SU-DHL-6 (cell line): Measurements from ENCODE around the gene ZNF581.

Experiments
- H2AFZ ChIP-seq: fragments of 200-600 bp; sonication (generic); 2 replicates; pipeline ENCODE4 v1.6.1; 2014; ENCODE audit warnings: low read depth, mild to moderate bottlenecking, moderate library complexity, mixed read lengths, antibody characterized with exemption, low read length; ENCODE audit not compliant: severe bottlenecking
- H3F3A ChIP-seq: fragments of 200-600 bp; shearing (Covaris generic); 2 replicates; pipeline ENCODE4 v1.6.0; 2016; ENCODE audit warnings: antibody characterized with exemption, mild to moderate bottlenecking; ENCODE audit not compliant: insufficient read depth
- H3K27ac ChIP-seq: fragments of 200-600 bp; sonication (generic); 2 replicates; pipeline ENCODE4 v1.5.1; 2016; ENCODE audit warnings: low read depth, mild to moderate bottlenecking, low read length, moderate library complexity, mixed read lengths
- H3K27me3 ChIP-seq: fragments of 200-600 bp; sonication (generic), shearing (Covaris generic); 2 replicates; pipeline ENCODE4 v1.6.0; 2014; ENCODE audit warnings: mild to moderate bottlenecking, low read length
- H3K36me3 ChIP-seq: fragments of 200-600 bp; sonication (generic); 2 replicates; pipeline ENCODE4 v1.6.1; 2014; ENCODE audit warnings: mild to moderate bottlenecking, low read length, mixed read lengths
- H3K4me2 ChIP-seq: fragments of 300-600, 200-600 bp; shearing (Covaris generic), sonication (generic); 2 replicates; pipeline ENCODE4 v1.6.0; 2014; ENCODE audit warnings: low read length, low read depth, mild to moderate bottlenecking; ENCODE audit not compliant: poor library complexity, severe bottlenecking
- H3K4me3 ChIP-seq: fragments of 200-600 bp; sonication (generic); 2 replicates; pipeline ENCODE4 v1.5.1; 2014; ENCODE audit warnings: antibody characterized with exemption, low read length, mild to moderate bottlenecking, mixed read lengths; ENCODE audit not compliant: insufficient read depth, poor library complexity, severe bottlenecking
- H3K79me2 ChIP-seq: fragments of 200-600 bp; sonication (generic); 2 replicates; pipeline ENCODE4 v1.6.1; 2014; ENCODE audit warnings: mild to moderate bottlenecking, low read length, moderate library complexity; ENCODE audit not compliant: insufficient read depth
- H3K9ac ChIP-seq: fragments of 200-600 bp; sonication (generic); 2 replicates; pipeline ENCODE4 v1.7.0; 2014; ENCODE audit warnings: mild to moderate bottlenecking, low read length
- H3K9me2 ChIP-seq: fragments of 200-600 bp; sonication (generic); replicated peaks from 2 replicates; pipeline ENCODE4 v1.6.1; 2014; ENCODE audit warnings: low read length; ENCODE audit not compliant: insufficient read depth
- H3K9me3 ChIP-seq: fragments of 200-600 bp; sonication (generic); 2 replicates; pipeline ENCODE4 v1.6.1; 2014; ENCODE audit warnings: low read length, mixed read lengths; ENCODE audit not compliant: insufficient read depth
- H4K20me1 ChIP-seq: fragments of 200-600 bp; sonication (generic); 2 replicates; pipeline ENCODE4 v1.6.1; 2014; ENCODE audit warnings: low read depth, mild to moderate bottlenecking, antibody characterized with exemption, low read length, moderate library complexity, mixed read lengths
- EZH2phosphoT487 ChIP-seq: fragments of 200-600 bp; sonication (generic), shearing (Covaris generic); conservative IDR thresholded peaks from 2 replicates; pipeline ENCODE4 v1.6.1; 2018; ENCODE audit warnings: mild to moderate bottlenecking, antibody characterized with exemption, low read length, moderate library complexity, mixed read lengths
- TF ChIP-seq, protein P1 (sequence below): fragments of 200-600 bp; sonication (generic); IDR thresholded peaks from one replicate; pipeline ENCODE4 v1.5.1; 2017; ENCODE audit warnings: antibody characterized with exemption, mild to moderate bottlenecking, low read length, moderate library complexity; ENCODE audit not compliant: insufficient read depth, poor library complexity, severe bottlenecking

The ZNF581 gene

GRCh38 chr19:55637534-55637933 is 5.9 kb upstream of the ZNF581 start:
- Histone ChIP-seq H3K36me3 (no peaks in the 10 kb centered on the region), H3K4me2 (no peak overlapping the region), H3F3A (peaks cover 24% of the 10 kb centered on the region), H3K27ac (no peak overlapping the region), H3K9me2 (no peaks in the 10 kb centered on the region), H3K9ac (no peak overlapping the region), H3K27me3 (no peaks in the 10 kb centered on the region), H2AFZ (no peak overlapping the region), H4K20me1 (no peaks in the 10 kb centered on the region), H3K79me2 (peaks cover 26% of the 10 kb centered on the region), H3K9me3 (no peaks in the 10 kb centered on the region), H3K4me3 (no peak overlapping the region)
- TF ChIP-seq, protein P1, sequence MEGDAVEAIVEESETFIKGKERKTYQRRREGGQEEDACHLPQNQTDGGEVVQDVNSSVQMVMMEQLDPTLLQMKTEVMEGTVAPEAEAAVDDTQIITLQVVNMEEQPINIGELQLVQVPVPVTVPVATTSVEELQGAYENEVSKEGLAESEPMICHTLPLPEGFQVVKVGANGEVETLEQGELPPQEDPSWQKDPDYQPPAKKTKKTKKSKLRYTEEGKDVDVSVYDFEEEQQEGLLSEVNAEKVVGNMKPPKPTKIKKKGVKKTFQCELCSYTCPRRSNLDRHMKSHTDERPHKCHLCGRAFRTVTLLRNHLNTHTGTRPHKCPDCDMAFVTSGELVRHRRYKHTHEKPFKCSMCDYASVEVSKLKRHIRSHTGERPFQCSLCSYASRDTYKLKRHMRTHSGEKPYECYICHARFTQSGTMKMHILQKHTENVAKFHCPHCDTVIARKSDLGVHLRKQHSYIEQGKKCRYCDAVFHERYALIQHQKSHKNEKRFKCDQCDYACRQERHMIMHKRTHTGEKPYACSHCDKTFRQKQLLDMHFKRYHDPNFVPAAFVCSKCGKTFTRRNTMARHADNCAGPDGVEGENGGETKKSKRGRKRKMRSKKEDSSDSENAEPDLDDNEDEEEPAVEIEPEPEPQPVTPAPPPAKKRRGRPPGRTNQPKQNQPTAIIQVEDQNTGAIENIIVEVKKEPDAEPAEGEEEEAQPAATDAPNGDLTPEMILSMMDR: no peak
- TF ChIP-seq EZH2phosphoT487: no peak

- Histone ChIP-seq H3F3A (peaks cover 26% of the 10 kb centered on the region), H3K27me3 (no peaks in the 10 kb centered on the region), H2AFZ (no peak overlapping the region), H3K9ac (no peak overlapping the region), H4K20me1 (no peaks in the 10 kb centered on the region), H3K9me2 (no peaks in the 10 kb centered on the region), H3K4me2 (peak overlapping the region; percentile 24), H3K27ac (peak overlapping the region; percentile 90; the same call in 1 of the 2 replicates), H3K4me3 (no peak overlapping the region), H3K36me3 (no peaks in the 10 kb centered on the region), H3K9me3 (no peaks in the 10 kb centered on the region), H3K79me2 (peaks cover 29% of the 10 kb centered on the region)
- TF ChIP-seq, protein P1: peak; percentile 75
- TF ChIP-seq EZH2phosphoT487: no peak
Measured at GRCh38 chr19:55638864-55639359, 4.5 kb upstream of the ZNF581 start.

- Histone ChIP-seq H3K9me3 (no peaks in the 10 kb centered on the region), H3F3A (peaks cover 36% of the 10 kb centered on the region), H4K20me1 (no peaks in the 10 kb centered on the region), H3K4me2 (peak overlapping the region; percentile 71), H3K4me3 (peak overlapping the region; percentile 99), H3K36me3 (no peaks in the 10 kb centered on the region; the same call in 1 of the 2 replicates), H3K27me3 (no peaks in the 10 kb centered on the region), H3K79me2 (peaks cover 38% of the 10 kb centered on the region), H2AFZ (no peak overlapping the region), H3K27ac (peak overlapping the region; percentile 90), H3K9ac (peak overlapping the region; percentile 98), H3K9me2 (no peaks in the 10 kb centered on the region)
- no peak for TF ChIP-seq EZH2phosphoT487
- TF ChIP-seq, protein P1: no peak
Measured at GRCh38 chr19:55640043-55640576, 3.3 kb upstream of the ZNF581 start.
